OCI-LY1 (cell line): ENCODE results near the gene CIC.

Experiments
- CTCF ChIP-seq: fragments of 200-600 bp; sonication (generic), shearing (Covaris generic); IDR thresholded peaks from 2 replicates; pipeline ENCODE4 v1.5.1; 2017; ENCODE audit warnings: mild to moderate bottlenecking, antibody characterized with exemption, low read length, moderate library complexity, mixed read lengths
- EZH2 ChIP-seq: fragments of 200-600 bp; sonication (generic), shearing (Covaris generic); IDR thresholded peaks from 2 replicates; pipeline ENCODE4 v1.8.0; 2017; ENCODE audit warnings: borderline replicate concordance, mixed run types, mild to moderate bottlenecking, antibody characterized with exemption, low read length, moderate library complexity, mixed read lengths

DNA sequence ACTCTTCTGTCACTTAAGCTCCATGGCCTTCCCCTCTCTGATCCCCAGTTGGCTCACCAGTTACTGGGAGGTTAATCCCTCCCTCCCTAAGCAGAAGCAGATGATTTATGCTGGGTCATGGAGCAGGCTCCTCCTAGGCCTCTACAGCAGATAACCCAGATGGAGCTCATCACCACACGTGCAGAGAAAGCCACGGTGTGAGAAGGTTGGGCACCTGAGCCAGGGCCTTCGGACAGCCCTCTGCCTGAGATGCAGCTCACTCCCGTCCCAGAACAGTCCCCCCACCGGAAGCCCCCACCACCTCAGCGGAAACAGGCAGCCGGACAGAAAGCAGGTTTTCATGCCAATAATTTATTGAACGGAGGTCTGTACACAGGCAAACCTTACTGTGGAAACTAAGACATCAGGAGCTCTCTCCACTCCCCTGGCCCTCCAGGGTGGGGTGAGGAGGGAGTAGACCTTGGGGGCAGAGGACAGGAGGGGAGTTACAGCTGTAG lies 39.1 kb upstream of the CIC start:
- TF ChIP-seq EZH2: no peak
- TF ChIP-seq CTCF: no peak
